ENCODE data around the gene DMD.

The DMD gene

GRCh38 chrX:31819455-31819854 lies 1391.9 kb downstream of the DMD start:
- peak overlapping the region; percentile 47 to 79 (median 63) for H3K27ac Mint-ChIP-seq
- peaks cover 11% of the 10 kb centered on the region for H3K9me3 Mint-ChIP-seq
- no peaks in the 10 kb centered on the region for H3K27me3 Mint-ChIP-seq (ENCODE audit: low read depth)
- no peaks in the 10 kb centered on the region for H3K36me3 Mint-ChIP-seq (ENCODE audit: low read depth)
- H3K4me3 Mint-ChIP-seq: no peak overlapping the region
- TF ChIP-seq CTCF (IDR thresholded peaks at IDR 0.05; ENCODE audit: unreplicated experiment in 3 of 3): no peak
- H3K4me1 Mint-ChIP-seq: peaks cover 7% of the 10 kb centered on the region

- Mint-ChIP-seq H3K27me3 (ENCODE audit: low read depth) (no peaks in the 10 kb centered on the region), H3K4me1 (peaks cover 5% of the 10 kb centered on the region), H3K4me3 (no peak overlapping the region), H3K9me3 (peaks cover 12% of the 10 kb centered on the region), H3K27ac (no peak overlapping the region), H3K36me3 (ENCODE audit: low read depth) (no peaks in the 10 kb centered on the region)
- no peak for TF ChIP-seq CTCF (IDR thresholded peaks at IDR 0.05; ENCODE audit: unreplicated experiment in 3 of 3)
Observed at GRCh38 chrX:31811106-31811505, 1400.2 kb downstream of the DMD start.

GRCh38 chrX:31808357-31808756 lies 1403.0 kb downstream of the DMD start:
- no peak overlapping the region for H3K4me3 Mint-ChIP-seq
- no peak for TF ChIP-seq CTCF (IDR thresholded peaks at IDR 0.05; ENCODE audit: unreplicated experiment in 3 of 3)
- H3K27me3 Mint-ChIP-seq (ENCODE audit: low read depth): no peaks in the 10 kb centered on the region
- peaks cover 14% of the 10 kb centered on the region for H3K9me3 Mint-ChIP-seq
- H3K4me1 Mint-ChIP-seq: peaks cover 5% of the 10 kb centered on the region
- no peaks in the 10 kb centered on the region for H3K36me3 Mint-ChIP-seq (ENCODE audit: low read depth)
- peak overlapping the region in 2 of 3 experiments; percentile 15 to 87 for H3K27ac Mint-ChIP-seq

- Mint-ChIP-seq H3K36me3 (ENCODE audit: low read depth) (no peaks in the 10 kb centered on the region), H3K27me3 (ENCODE audit: low read depth) (no peaks in the 10 kb centered on the region), H3K9me3 (peaks cover 9% of the 10 kb centered on the region), H3K27ac (no peak overlapping the region), H3K4me1 (peaks cover 5% of the 10 kb centered on the region), H3K4me3 (no peak overlapping the region)
- TF ChIP-seq CTCF (IDR thresholded peaks at IDR 0.05; ENCODE audit: unreplicated experiment in 3 of 3): no peak
Observed at GRCh38 chrX:31807165-31807564, 1404.2 kb downstream of the DMD start.

- Mint-ChIP-seq H3K9me3 (peaks cover 9% of the 10 kb centered on the region), H3K4me1 (peaks cover 5% of the 10 kb centered on the region), H3K36me3 (ENCODE audit: low read depth) (no peaks in the 10 kb centered on the region), H3K27me3 (ENCODE audit: low read depth) (no peaks in the 10 kb centered on the region), H3K4me3 (no peak overlapping the region), H3K27ac (no peak overlapping the region)
- TF ChIP-seq CTCF (IDR thresholded peaks at IDR 0.05; ENCODE audit: unreplicated experiment in 3 of 3): no peak
Observed at GRCh38 chrX:31805781-31806180, 1405.6 kb downstream of the DMD start.

- no peak for TF ChIP-seq CTCF (IDR thresholded peaks at IDR 0.05; ENCODE audit: unreplicated experiment in 3 of 3)
- H3K4me3 Mint-ChIP-seq: no peak overlapping the region
- peaks cover 21% of the 10 kb centered on the region for H3K9me3 Mint-ChIP-seq
- H3K4me1 Mint-ChIP-seq: no peaks in the 10 kb centered on the region
- H3K27ac Mint-ChIP-seq: no peak overlapping the region
- no peaks in the 10 kb centered on the region for H3K27me3 Mint-ChIP-seq (ENCODE audit: low read depth)
- H3K36me3 Mint-ChIP-seq (ENCODE audit: low read depth): no peaks in the 10 kb centered on the region
Observed at GRCh38 chrX:31800219-31800618, 1411.1 kb downstream of the DMD start.
